PC-9 (cell line): ENCODE measurements around the gene INPP4A. TPM values are rescaled to one million over a fixed set of nuclear protein-coding genes. Genes with fewer than 3 reads are reported as not detected.

Experiments used
- BruUV-seq: library from RNA; stranded (reverse); fragments of 400-500 nt; replicated peaks from 2 replicates; lab custom pipeline; 2021; lab: Mats Ljungman, UMichigan
- CTCF ChIA-PET: fragments of 300-600 bp; sonication (Branson Sonifier 250); formaldehyde crosslinking; loops from one replicate; lab custom pipeline; 2022; ENCODE audit warnings: antibody characterized with exemption; lab: Charles Lee
- POLR2A ChIA-PET: fragments of 300-600 bp; sonication (Branson Sonifier 250); formaldehyde crosslinking; loops from one replicate; lab custom pipeline; 2022; ENCODE audit warnings: antibody characterized with exemption; ENCODE audit not compliant: unreplicated experiment; lab: Charles Lee
- DNase-seq, 2 experiments: peaks; one replicate each; pipeline versions ENCODE4 v3.0.0 to v3.0.0-alpha.2; 2015 to 2022; ENCODE audit warnings: mixed read lengths in 1 of 2
- H2AFZ ChIP-seq: fragments of 200-600 bp; sonication (generic); 2 replicates; pipeline ENCODE4 v1.8.1; 2017; ENCODE audit warnings: antibody characterized with exemption
- H3F3A ChIP-seq: fragments of 200-600 bp; sonication (generic); 2 replicates; pipeline ENCODE4 v1.8.1; 2017; ENCODE audit warnings: antibody characterized with exemption, mild to moderate bottlenecking, low read depth; ENCODE audit not compliant: insufficient read depth
- H3K27ac ChIP-seq: fragments of 200-600 bp; sonication (generic); 2 replicates; pipeline ENCODE4 v1.6.1; 2016; ENCODE audit warnings: mixed run types
- H3K27me3 ChIP-seq: fragments of 200-600 bp; sonication (generic); 2 replicates; pipeline ENCODE4 v1.6.1; 2016; ENCODE audit warnings: low read depth, mixed run types; ENCODE audit not compliant: insufficient read depth
- H3K36me3 ChIP-seq: fragments of 200-600 bp; sonication (generic); 2 replicates; pipeline ENCODE4 v1.6.1; 2016; ENCODE audit warnings: low read depth, mixed run types
- H3K4me1 ChIP-seq: fragments of 200-600 bp; sonication (generic); replicated peaks from 2 replicates; pipeline ENCODE4 v1.6.1; 2016; ENCODE audit warnings: mixed run types; ENCODE audit not compliant: insufficient read depth
- H3K4me2 ChIP-seq: fragments of 200-600 bp; sonication (generic); 2 replicates; pipeline ENCODE4 v1.6.1; 2017; ENCODE audit warnings: mixed run types
- H3K4me3 ChIP-seq: fragments of 200-600 bp; sonication (generic); 2 replicates; pipeline ENCODE4 v1.6.1; 2016; ENCODE audit warnings: mixed run types
- H3K79me2 ChIP-seq: fragments of 200-600 bp; sonication (generic); 2 replicates; pipeline ENCODE4 v1.6.1; 2017; ENCODE audit warnings: low read depth, mixed run types
- H3K9me2 ChIP-seq: fragments of 200-600 bp; sonication (generic); 2 replicates; pipeline ENCODE4 v1.8.1; 2017; ENCODE audit warnings: mild to moderate bottlenecking; ENCODE audit not compliant: insufficient read depth
- H3K9me3 ChIP-seq: fragments of 200-600 bp; sonication (generic); 2 replicates; pipeline ENCODE4 v1.8.1; 2016; ENCODE audit warnings: low read depth; ENCODE audit not compliant: insufficient read depth
- H4K20me1 ChIP-seq: fragments of 200-600 bp; sonication (generic); 2 replicates; pipeline ENCODE4 v1.8.1; 2017; ENCODE audit not compliant: insufficient read depth
- CTCF ChIP-seq: fragments of 200-600 bp; sonication (generic); conservative IDR thresholded peaks from 2 replicates; pipeline ENCODE4 v1.6.1; 2017; ENCODE audit warnings: mixed run types, antibody characterized with exemption, mild to moderate bottlenecking, moderate library complexity
- EZH2 ChIP-seq: fragments of 200-600 bp; sonication (generic); IDR thresholded peaks from 2 replicates; pipeline ENCODE4 v1.8.0; 2017; ENCODE audit warnings: antibody characterized with exemption, low read depth
- intact Hi-C: fragments of 100-400 bp; cut with micrococcal nuclease; formaldehyde crosslinking; loops from one replicate; pipeline ENCODE4 v1.10.0; 2022; ENCODE audit not compliant: unreplicated experiment
- total RNA-seq: library from RNA; stranded (reverse); gene quantifications from 2 replicates; pipeline ENCODE4 v1.2.3, GENCODE V29; 2021

INPP4A gene
- total RNA-seq, 1 experiment from 2014 or later: 52.9 TPM

GRCh38 chr2:98545591-98545990, 100.9 kb downstream of the INPP4A start:
- no peak overlapping the region for H3K4me2 ChIP-seq
- H3K4me1 ChIP-seq: no peaks in the 10 kb centered on the region
- 0 out of 2 replicates have a peak, but pooled peaks cover 5% of the 10 kb centered on the region for H3K36me3 ChIP-seq
- H3K27ac ChIP-seq: no peak overlapping the region
- no peak for TF ChIP-seq EZH2
- TF ChIP-seq CTCF: no peak
- intact Hi-C loops: no loop called here
- H2AFZ ChIP-seq: no peak overlapping the region
- CTCF ChIA-PET: no interaction called here
- H3K27me3 ChIP-seq: no peaks in the 10 kb centered on the region
- no peaks in the 10 kb centered on the region for H3K9me3 ChIP-seq
- no peaks in the 10 kb centered on the region for H3K79me2 ChIP-seq
- H4K20me1 ChIP-seq: no peaks in the 10 kb centered on the region
- no peak for DNase-seq
- H3K4me3 ChIP-seq: no peak overlapping the region
- BruUV-seq: no TSS peak
- H3K9me2 ChIP-seq: no peaks in the 10 kb centered on the region
- no peaks in the 10 kb centered on the region for H3F3A ChIP-seq
- POLR2A ChIA-PET: no interaction called here

- DNase-seq: no peak
- no peak overlapping the region for H2AFZ ChIP-seq
- no peak overlapping the region for H3K4me2 ChIP-seq
- TF ChIP-seq EZH2: no peak
- no peak for TF ChIP-seq CTCF
- BruUV-seq: no TSS peak
- no peaks in the 10 kb centered on the region for H3K79me2 ChIP-seq
- no peaks in the 10 kb centered on the region for H3K4me1 ChIP-seq
- no peaks in the 10 kb centered on the region for H4K20me1 ChIP-seq
- H3K36me3 ChIP-seq: 0 out of 2 replicates have a peak, but pooled peaks cover 5% of the 10 kb centered on the region
- no peak overlapping the region for H3K4me3 ChIP-seq
- H3F3A ChIP-seq: no peaks in the 10 kb centered on the region
- no peaks in the 10 kb centered on the region for H3K27me3 ChIP-seq
- H3K27ac ChIP-seq: no peak overlapping the region
- H3K9me2 ChIP-seq: no peaks in the 10 kb centered on the region
- no peaks in the 10 kb centered on the region for H3K9me3 ChIP-seq
- ChIA-PET CTCF (no interaction called here), POLR2A (no interaction called here)
- intact Hi-C loops: no loop called here
Measured at GRCh38 chr2:98546186-98546585, 101.5 kb downstream of the INPP4A start.

GRCh38 chr2:98547092-98547790, 102.6 kb downstream of the INPP4A start:
- intact Hi-C loops: no loop called here
- no peaks in the 10 kb centered on the region for H3K4me1 ChIP-seq
- no peak for DNase-seq
- H3K36me3 ChIP-seq: 0 out of 2 replicates have a peak, but pooled peaks cover 5% of the 10 kb centered on the region
- no peaks in the 10 kb centered on the region for H3K9me2 ChIP-seq
- no peak for TF ChIP-seq CTCF
- H4K20me1 ChIP-seq: no peaks in the 10 kb centered on the region
- ChIA-PET CTCF (no interaction called here), POLR2A (no interaction called here)
- H3K4me2 ChIP-seq: no peak overlapping the region
- H2AFZ ChIP-seq: no peak overlapping the region
- no TSS peak for BruUV-seq
- H3K4me3 ChIP-seq: no peak overlapping the region
- H3K27ac ChIP-seq: no peak overlapping the region
- H3K9me3 ChIP-seq: no peaks in the 10 kb centered on the region
- H3K27me3 ChIP-seq: no peaks in the 10 kb centered on the region
- H3K79me2 ChIP-seq: no peaks in the 10 kb centered on the region
- no peaks in the 10 kb centered on the region for H3F3A ChIP-seq
